Neuronal stem cell (in vitro differentiated cells): ENCODE measurements around the gene LPAR1.

Source experiments
- DNase-seq: peaks from one replicate; pipeline ENCODE4 v3.0.0-alpha.2; 2013; ENCODE audit warnings: low spot score
- H2AFZ ChIP-seq: one replicate; pipeline ENCODE4 v1.6.1; 2013; ENCODE audit warnings: mild to moderate bottlenecking, low read length, inconsistent platforms
- H2AK5ac ChIP-seq: 2 replicates; pipeline ENCODE4 v1.6.1; 2013; ENCODE audit warnings: low read depth, mild to moderate bottlenecking, inconsistent platforms, low read length, moderate library complexity, mixed read lengths
- H2BK120ac ChIP-seq: 2 replicates; pipeline ENCODE4 v1.6.1; 2013; ENCODE audit warnings: low read depth, mild to moderate bottlenecking, inconsistent platforms, low read length, moderate library complexity, mixed read lengths
- H2BK12ac ChIP-seq: one replicate; pipeline ENCODE4 v1.6.1; 2013; ENCODE audit warnings: low read length, inconsistent platforms
- H2BK15ac ChIP-seq: 2 replicates; pipeline ENCODE4 v1.6.1; 2013; ENCODE audit warnings: mild to moderate bottlenecking, low read length, inconsistent platforms, mixed read lengths
- H2BK5ac ChIP-seq: one replicate; pipeline ENCODE4 v1.6.1; 2013; ENCODE audit warnings: inconsistent platforms, mild to moderate bottlenecking, low read length, moderate library complexity
- H3K14ac ChIP-seq: one replicate; pipeline ENCODE4 v1.6.1; 2013; ENCODE audit warnings: low read length, inconsistent platforms
- H3K18ac ChIP-seq: 2 replicates; pipeline ENCODE4 v1.6.1; 2013; ENCODE audit warnings: low read length, inconsistent platforms
- H3K23ac ChIP-seq: 2 replicates; pipeline ENCODE4 v1.6.1; 2013; ENCODE audit warnings: low read depth, mild to moderate bottlenecking, mixed read lengths, low read length, inconsistent platforms; ENCODE audit not compliant: poor library complexity
- H3K27ac ChIP-seq: replicated peaks from 3 replicates; pipeline ENCODE4 v1.5.1; 2013; ENCODE audit warnings: low read length, inconsistent platforms
- H3K27me3 ChIP-seq, 3 experiments: 2 replicates each; pipeline ENCODE4 v1.6.1; 2013; ENCODE audit warnings: low read length in 3 of 3, mild to moderate bottlenecking in 2 of 3, inconsistent platforms in 1 of 3, low read depth in 1 of 3, mixed read lengths in 1 of 3, moderate library complexity in 1 of 3; ENCODE audit not compliant: control insufficient read depth in 3 of 3, insufficient read depth in 3 of 3
- H3K36me3 ChIP-seq, 2 donors: replicated peaks in 1 of 2; 2 replicates each; pipeline ENCODE4 v1.6.1; 2013; ENCODE audit warnings: low read length in 2 of 2; ENCODE audit not compliant: control insufficient read depth in 2 of 2, insufficient read depth in 2 of 2
- H3K4ac ChIP-seq: 2 replicates; pipeline ENCODE4 v1.6.1; 2013; ENCODE audit warnings: inconsistent platforms, mild to moderate bottlenecking, low read length, moderate library complexity
- H3K4me1 ChIP-seq, 2 donors: 1 replicate in 1 of 2; 2 replicates in 1 of 2; pipeline ENCODE4 v1.6.1; 2013; ENCODE audit warnings: low read length in 2 of 2, low read depth in 1 of 2; ENCODE audit not compliant: control insufficient read depth in 2 of 2, insufficient read depth in 1 of 2
- H3K4me2 ChIP-seq: one replicate; pipeline ENCODE4 v1.6.1; 2013; ENCODE audit warnings: mild to moderate bottlenecking, low read length, inconsistent platforms; ENCODE audit not compliant: insufficient read depth, poor library complexity, severe bottlenecking
- H3K4me3 ChIP-seq, 2 donors: 2 replicates each; pipeline ENCODE4 v1.5.1; 2013; ENCODE audit warnings: low read length in 2 of 2, mild to moderate bottlenecking in 2 of 2, inconsistent platforms in 1 of 2, moderate library complexity in 1 of 2
- H3K79me1 ChIP-seq: one replicate; pipeline ENCODE4 v1.6.1; 2013; ENCODE audit warnings: low read depth, mild to moderate bottlenecking, inconsistent platforms, low read length, moderate library complexity
- H3K9ac ChIP-seq: one replicate; pipeline ENCODE4 v1.6.1; 2013; ENCODE audit warnings: mild to moderate bottlenecking, low read depth, low read length, inconsistent platforms; ENCODE audit not compliant: poor library complexity
- H3K9me3 ChIP-seq, 2 donors: replicated peaks in 1 of 2; 2 replicates each; pipeline versions ENCODE3 to v1.6.1; 2013; ENCODE audit warnings: low read length in 2 of 2, mild to moderate bottlenecking in 2 of 2, inconsistent platforms in 1 of 2, low read depth in 1 of 2, mixed read lengths in 1 of 2, moderate library complexity in 1 of 2; ENCODE audit not compliant: control insufficient read depth in 2 of 2, insufficient read depth in 1 of 2
- H4K8ac ChIP-seq: one replicate; pipeline ENCODE4 v1.6.1; 2013; ENCODE audit warnings: low read depth, mild to moderate bottlenecking, inconsistent platforms, low read length, moderate library complexity
- H4K91ac ChIP-seq: one replicate; pipeline ENCODE4 v1.6.1; 2013; ENCODE audit warnings: low read length, low read depth, mild to moderate bottlenecking, inconsistent platforms; ENCODE audit not compliant: poor library complexity
- whole genome bisulfite sequencing, 2 donors: extraction: QIAGEN DNeasy Blood & Tissue Kit; methylation state at CpG; one replicate each; pipeline ENCODE4 v1.1.7; 2013; ENCODE audit warnings: missing lambda C conversion rate in 2 of 2, mixed read lengths in 1 of 2; ENCODE audit not compliant: insufficient read length in 2 of 2, insufficient replicate concordance in 1 of 2; ENCODE audit errors: extremely low coverage in 2 of 2; 5-methylcytosine and 5-hydroxymethylcytosine counted together

The LPAR1 gene

GRCh38 chr9:110969971-110970386, 68.3 kb downstream of the LPAR1 start:
- no peak overlapping the region for H3K18ac ChIP-seq
- H3K27me3 ChIP-seq = no peaks in the 10 kb centered on the region
- H2AK5ac ChIP-seq = no peak overlapping the region
- no peak overlapping the region for H3K4me2 ChIP-seq
- no peak overlapping the region for H2BK15ac ChIP-seq
- no peak overlapping the region for H3K14ac ChIP-seq
- no peak overlapping the region for H3K4ac ChIP-seq
- no peak overlapping the region for H2BK120ac ChIP-seq
- DNase-seq = no peak
- no peak overlapping the region for H3K9ac ChIP-seq
- no CpG with 5 or more reads among the region's 4 CpGs for WGBS, 2 donors
- peaks cover 0 to 3% of the 10 kb centered on the region in 2 donors for H3K4me1 ChIP-seq
- H4K91ac ChIP-seq = no peak overlapping the region
- H2AFZ ChIP-seq = no peak overlapping the region
- no peak overlapping the region for H3K4me3 ChIP-seq
- no peak overlapping the region for H3K23ac ChIP-seq
- no peak overlapping the region for H4K8ac ChIP-seq
- no peaks in the 10 kb centered on the region for H3K79me1 ChIP-seq
- no peak overlapping the region for H2BK5ac ChIP-seq
- H3K36me3 ChIP-seq = peaks cover 2 to 73% of the 10 kb centered on the region in 2 donors
- H3K9me3 ChIP-seq = peaks cover 0 to 4% of the 10 kb centered on the region in 2 donors
- H3K27ac ChIP-seq = no peak overlapping the region
- H2BK12ac ChIP-seq = no peak overlapping the region

DNA sequence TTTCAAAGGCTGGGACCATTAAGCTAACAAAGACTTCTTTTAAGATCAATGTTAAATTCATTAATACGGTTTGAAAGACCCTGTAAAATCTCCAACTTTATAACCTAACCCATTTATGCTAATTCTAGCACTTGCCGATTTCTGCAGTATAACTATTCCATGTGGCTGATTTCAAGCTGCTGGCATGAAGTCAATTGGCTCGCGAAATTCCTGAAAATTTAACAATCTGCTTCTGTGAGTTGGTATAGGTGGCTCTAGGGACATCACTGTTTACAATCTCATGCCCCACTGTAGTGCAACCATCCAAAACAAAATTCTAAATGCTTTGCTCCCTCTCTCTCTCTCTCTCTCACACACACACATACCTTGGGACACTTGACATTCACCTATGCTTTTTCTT, 70.2 kb downstream of the LPAR1 start:
- no peak overlapping the region for H3K14ac ChIP-seq
- H3K18ac ChIP-seq = no peak overlapping the region
- H3K4me3 ChIP-seq = no peak overlapping the region
- H3K27ac ChIP-seq = no peak overlapping the region
- H2BK15ac ChIP-seq = no peak overlapping the region
- H2BK120ac ChIP-seq = no peak overlapping the region
- no peak overlapping the region for H4K91ac ChIP-seq
- peaks cover 0 to 3% of the 10 kb centered on the region in 2 donors for H3K4me1 ChIP-seq
- no peak overlapping the region for H2BK12ac ChIP-seq
- DNase-seq = no peak
- H4K8ac ChIP-seq = no peak overlapping the region
- H3K36me3 ChIP-seq = peaks cover 0 to 86% of the 10 kb centered on the region in 2 donors
- WGBS, 2 donors = no CpG with 5 or more reads among the region's 4 CpGs
- no peak overlapping the region for H2AK5ac ChIP-seq
- peaks cover 0 to 7% of the 10 kb centered on the region in 2 donors for H3K9me3 ChIP-seq
- H3K27me3 ChIP-seq = no peaks in the 10 kb centered on the region
- H2BK5ac ChIP-seq = no peak overlapping the region
- H3K4ac ChIP-seq = no peak overlapping the region
- H2AFZ ChIP-seq = no peak overlapping the region
- H3K23ac ChIP-seq = no peak overlapping the region
- no peak overlapping the region for H3K4me2 ChIP-seq
- H3K79me1 ChIP-seq = no peaks in the 10 kb centered on the region
- H3K9ac ChIP-seq = no peak overlapping the region

DNA sequence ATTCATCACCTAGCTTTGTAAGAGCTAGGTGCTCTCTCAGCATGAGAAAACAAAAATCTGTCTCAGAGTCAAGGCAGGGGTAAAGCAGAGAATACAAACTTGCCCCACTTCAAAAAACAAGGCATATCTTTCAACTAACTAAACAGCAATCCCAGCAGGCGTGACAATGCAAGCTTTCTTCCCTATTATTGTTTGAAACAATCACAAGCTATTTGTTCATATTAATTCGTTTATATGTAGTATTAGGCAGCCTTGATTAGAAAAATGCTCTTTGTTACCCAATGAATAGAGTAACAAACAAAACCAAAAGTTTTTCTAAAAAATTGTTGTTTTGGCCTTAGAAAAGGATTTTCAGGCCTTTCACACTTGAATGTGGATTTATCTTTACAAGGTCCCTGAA, 71.1 kb downstream of the LPAR1 start:
- Histone ChIP-seq H3K4me2 (no peak overlapping the region), H3K18ac (no peak overlapping the region), H3K4me3 (no peak overlapping the region), H3K9ac (no peak overlapping the region), H2AFZ (no peak overlapping the region), H3K79me1 (no peaks in the 10 kb centered on the region), H4K91ac (no peak overlapping the region), H3K36me3 (peaks cover 0 to 88% of the 10 kb centered on the region in 2 donors), H2AK5ac (no peak overlapping the region), H3K9me3 (peaks cover 0 to 7% of the 10 kb centered on the region in 2 donors), H3K14ac (no peak overlapping the region), H4K8ac (no peak overlapping the region), H3K4ac (no peak overlapping the region), H3K27ac (no peak overlapping the region), H3K27me3 (no peaks in the 10 kb centered on the region), H2BK15ac (no peak overlapping the region), H2BK12ac (no peak overlapping the region), H3K4me1 (peaks cover 0 to 3% of the 10 kb centered on the region in 2 donors), H2BK120ac (no peak overlapping the region), H2BK5ac (no peak overlapping the region), H3K23ac (no peak overlapping the region)
- no peak for DNase-seq
- WGBS, 2 donors = no CpG with 5 or more reads among the region's 2 CpGs

GRCh38 chr9:110960288-110960687, 78.0 kb downstream of the LPAR1 start:
- no peak overlapping the region for H2BK5ac ChIP-seq
- H3K23ac ChIP-seq = no peak overlapping the region
- H3K14ac ChIP-seq = no peak overlapping the region
- no peaks in the 10 kb centered on the region for H3K79me1 ChIP-seq
- no peak overlapping the region for H2BK12ac ChIP-seq
- peaks cover 0 to 35% of the 10 kb centered on the region in 2 donors for H3K9me3 ChIP-seq
- no CpG with 5 or more reads among the region's 2 CpGs for WGBS, 2 donors
- DNase-seq = no peak
- H3K27ac ChIP-seq = no peak overlapping the region
- no peak overlapping the region for H2BK120ac ChIP-seq
- no peak overlapping the region for H2AK5ac ChIP-seq
- H3K4me3 ChIP-seq = no peak overlapping the region
- H2BK15ac ChIP-seq = no peak overlapping the region
- H3K9ac ChIP-seq = no peak overlapping the region
- H3K4ac ChIP-seq = no peak overlapping the region
- H3K18ac ChIP-seq = no peak overlapping the region
- no peak overlapping the region for H4K8ac ChIP-seq
- no peak overlapping the region for H4K91ac ChIP-seq
- peaks cover 0 to 53% of the 10 kb centered on the region in 2 donors for H3K36me3 ChIP-seq
- no peaks in the 10 kb centered on the region for H3K27me3 ChIP-seq
- no peak overlapping the region for H2AFZ ChIP-seq
- H3K4me1 ChIP-seq = no peaks in the 10 kb centered on the region
- H3K4me2 ChIP-seq = no peak overlapping the region
